Hepatocyte (in vitro differentiated cells): ENCODE measurements around the gene DAB1. TPM values are rescaled to one million over a fixed set of nuclear protein-coding genes. Genes with fewer than 3 reads are reported as not detected.

ENCODE experiments used
- DNase-seq: peaks from one replicate; pipeline ENCODE4 v3.0.0-alpha.2; 2016; ENCODE audit warnings: low spot score
- H2AFZ ChIP-seq: fragments of 200-600 bp; sonication (generic); 2 replicates; pipeline ENCODE4 v1.6.0; 2016; ENCODE audit warnings: antibody characterized with exemption, mild to moderate bottlenecking
- H3K27ac ChIP-seq: fragments of 200-600 bp; sonication (generic); 2 replicates; pipeline ENCODE4 v1.5.1; 2016; ENCODE audit warnings: mild to moderate bottlenecking
- H3K27me3 ChIP-seq: fragments of 200-600 bp; sonication (generic); 2 replicates; pipeline ENCODE4 v1.6.1; 2016
- H3K36me3 ChIP-seq: fragments of 200-600 bp; sonication (generic); replicated peaks from 2 replicates; pipeline ENCODE4 v1.5.1; 2016; ENCODE audit warnings: low read depth; ENCODE audit not compliant: insufficient read depth
- H3K4me1 ChIP-seq: fragments of 200-600 bp; sonication (generic); 2 replicates; pipeline ENCODE4 v1.5.1; 2016; ENCODE audit warnings: mild to moderate bottlenecking, moderate library complexity; ENCODE audit not compliant: insufficient read depth
- H3K4me2 ChIP-seq: fragments of 200-600 bp; sonication (generic); 2 replicates; pipeline ENCODE4 v1.6.0; 2016
- H3K4me3 ChIP-seq: fragments of 200-600 bp; sonication (generic); 2 replicates; pipeline ENCODE4 v1.5.1; 2016; ENCODE audit warnings: mild to moderate bottlenecking
- H3K79me2 ChIP-seq: fragments of 200-600 bp; sonication (generic); 2 replicates; pipeline ENCODE4 v1.6.0; 2017; ENCODE audit warnings: mild to moderate bottlenecking
- H3K9me2 ChIP-seq: fragments of 200-600 bp; sonication (generic); replicated peaks from 2 replicates; pipeline ENCODE4 v1.6.0; 2017; ENCODE audit warnings: mild to moderate bottlenecking; ENCODE audit not compliant: insufficient read depth
- H3K9me3 ChIP-seq: fragments of 200-600 bp; sonication (generic); 2 replicates; pipeline ENCODE4 v1.5.1; 2016; ENCODE audit warnings: low read depth, mild to moderate bottlenecking
- H4K20me1 ChIP-seq: fragments of 200-600 bp; sonication (generic); 2 replicates; pipeline ENCODE4 v1.6.0; 2016; ENCODE audit warnings: mild to moderate bottlenecking; ENCODE audit not compliant: insufficient read depth, poor library complexity, severe bottlenecking
- CTCF ChIP-seq: fragments of 200-600 bp; sonication (generic); IDR thresholded peaks from 2 replicates; pipeline ENCODE4 v1.5.1; 2016; ENCODE audit warnings: antibody characterized with exemption, mild to moderate bottlenecking; ENCODE audit not compliant: poor library complexity
- EZH2 ChIP-seq: fragments of 200-600 bp; sonication (generic); IDR thresholded peaks from 2 replicates; pipeline ENCODE4 v1.6.1; 2016; ENCODE audit warnings: antibody characterized with exemption, mild to moderate bottlenecking, borderline replicate concordance
- EZH2phosphoT487 ChIP-seq: fragments of 200-600 bp; sonication (generic); IDR thresholded peaks from one replicate; pipeline ENCODE4 v1.6.1; 2018; ENCODE audit warnings: antibody characterized with exemption, mild to moderate bottlenecking, low read depth, moderate library complexity; ENCODE audit not compliant: unreplicated experiment, severe bottlenecking
- whole genome bisulfite sequencing: methylation state at CpG from one replicate; pipeline ENCODE4 v1.1.6; 2016; ENCODE audit warnings: low lambda C conversion rate; ENCODE audit errors: missing lambda C conversion rate; 5-methylcytosine and 5-hydroxymethylcytosine counted together
- polyA plus RNA-seq: library from polyadenylated mRNA; unstranded; fragments of >200 nt; fragmentation: Nextera tagmentation; extraction: Ambion mirVana; gene quantifications from 2 replicates; pipeline ENCODE4 v1.2.1, GENCODE V29; 2016
- total RNA-seq: library from RNA; depleted of rRNA; stranded (reverse); fragments of >200 nt; gene quantifications from 2 replicates; pipeline ENCODE4 v1.2.3, GENCODE V29; 2014

Gene DAB1
- total and polyA plus RNA-seq, 2 experiments from 2014 or later: 19.5 to 37.6 TPM

GRCh38 chr1:57254022-57254421, 169.8 kb downstream of the DAB1 start:
- H3K9me3 ChIP-seq: no peaks in the 10 kb centered on the region
- no peak overlapping the region for H3K4me3 ChIP-seq
- no peaks in the 10 kb centered on the region for H3K4me1 ChIP-seq
- H4K20me1 ChIP-seq: no peaks in the 10 kb centered on the region
- H3K27me3 ChIP-seq: no peaks in the 10 kb centered on the region
- no peak overlapping the region for H3K27ac ChIP-seq
- WGBS: 24% methylated on average over 2 of the region's 2 CpGs
- no peaks in the 10 kb centered on the region for H3K36me3 ChIP-seq
- DNase-seq: no peak
- no peak overlapping the region for H3K4me2 ChIP-seq
- H2AFZ ChIP-seq: no peak overlapping the region
- H3K9me2 ChIP-seq: no peaks in the 10 kb centered on the region
- TF ChIP-seq EZH2 (no peak), EZH2phosphoT487 (no peak), CTCF (no peak)
- H3K79me2 ChIP-seq: no peaks in the 10 kb centered on the region

- Histone ChIP-seq H4K20me1 (no peaks in the 10 kb centered on the region), H3K4me3 (no peak overlapping the region), H3K36me3 (no peaks in the 10 kb centered on the region), H3K4me1 (no peaks in the 10 kb centered on the region), H3K9me3 (no peaks in the 10 kb centered on the region), H3K9me2 (no peaks in the 10 kb centered on the region), H3K79me2 (no peaks in the 10 kb centered on the region), H3K4me2 (no peak overlapping the region), H3K27ac (no peak overlapping the region), H2AFZ (no peak overlapping the region), H3K27me3 (no peaks in the 10 kb centered on the region)
- WGBS: 74% methylated on average over 10 of the region's 10 CpGs
- TF ChIP-seq EZH2phosphoT487: no peak
- no peak for TF ChIP-seq EZH2
- TF ChIP-seq CTCF: no peak
- DNase-seq: no peak
Measured at GRCh38 chr1:57252597-57253294, 171.1 kb downstream of the DAB1 start.

GRCh38 chr1:57250021-57250420, 173.8 kb downstream of the DAB1 start:
- DNase-seq: no peak
- no peaks in the 10 kb centered on the region for H3K9me3 ChIP-seq
- H3K4me3 ChIP-seq: no peak overlapping the region
- H3K27ac ChIP-seq: no peak overlapping the region
- no peaks in the 10 kb centered on the region for H3K27me3 ChIP-seq
- no peak overlapping the region for H2AFZ ChIP-seq
- H4K20me1 ChIP-seq: no peaks in the 10 kb centered on the region
- H3K36me3 ChIP-seq: no peaks in the 10 kb centered on the region
- TF ChIP-seq EZH2phosphoT487 (no peak), EZH2 (no peak), CTCF (no peak)
- H3K9me2 ChIP-seq: no peaks in the 10 kb centered on the region
- H3K4me2 ChIP-seq: no peak overlapping the region
- 92% methylated on average over 3 of the region's 3 CpGs for WGBS
- H3K79me2 ChIP-seq: no peaks in the 10 kb centered on the region
- no peaks in the 10 kb centered on the region for H3K4me1 ChIP-seq
